Progenitor cell of endocrine pancreas (in vitro differentiated cells): Measurements from ENCODE around the gene POLA1. TPM values are rescaled to one million over a fixed set of nuclear protein-coding genes. Genes with fewer than 3 reads are reported as not detected.

Experiments
- DNase-seq: peaks from one replicate; pipeline ENCODE4 v3.0.0; 2021; ENCODE audit warnings: low spot score; ENCODE audit not compliant: unreplicated experiment
- H3K27ac Mint-ChIP-seq: 2 replicates; pipeline ENCODE4 v1.8.0; 2021; ENCODE audit warnings: mild to moderate bottlenecking, moderate library complexity, mixed read lengths
- H3K27me3 Mint-ChIP-seq: 2 replicates; pipeline ENCODE4 v1.8.0; 2021; ENCODE audit warnings: mixed read lengths
- H3K36me3 Mint-ChIP-seq: 2 replicates; pipeline ENCODE4 v1.8.0; 2022; ENCODE audit warnings: mixed read lengths; ENCODE audit not compliant: insufficient read depth
- H3K4me1 Mint-ChIP-seq: 2 replicates; pipeline ENCODE4 v1.8.0; 2021; ENCODE audit warnings: low read depth, mixed read lengths
- H3K4me3 Mint-ChIP-seq: 2 replicates; pipeline ENCODE4 v1.8.0; 2021; ENCODE audit warnings: low read depth, mild to moderate bottlenecking, moderate library complexity, mixed read lengths
- H3K9me3 Mint-ChIP-seq: 2 replicates; pipeline ENCODE4 v1.8.0; 2021; ENCODE audit warnings: low read depth, mixed read lengths
- CTCF ChIP-seq: fragments of 200-600 bp; sonication (generic); IDR thresholded peaks from one replicate; pipeline ENCODE4 v1.5.0; 2021; ENCODE audit warnings: antibody characterized with exemption, mild to moderate bottlenecking; ENCODE audit not compliant: unreplicated experiment
- total RNA-seq: library from RNA; stranded (reverse); gene quantifications from 2 replicates; pipeline ENCODE4 v1.2.1, GENCODE V29; 2021

The POLA1 gene
- total RNA-seq, 1 donor from 2014 or later = 44.8 TPM

- no peaks in the 10 kb centered on the region for H3K4me1 Mint-ChIP-seq
- no peak for TF ChIP-seq CTCF
- H3K4me3 Mint-ChIP-seq = no peak overlapping the region
- no peaks in the 10 kb centered on the region for H3K9me3 Mint-ChIP-seq
- H3K36me3 Mint-ChIP-seq = no peaks in the 10 kb centered on the region
- no peak for DNase-seq
- peaks cover 40% of the 10 kb centered on the region for H3K27me3 Mint-ChIP-seq
- H3K27ac Mint-ChIP-seq = no peak overlapping the region
These were observed 335.6 kb downstream of the POLA1 start for GRCh38 chrX:25029288-25029825.

- Mint-ChIP-seq H3K36me3 (no peaks in the 10 kb centered on the region), H3K4me3 (no peak overlapping the region), H3K9me3 (peaks cover 3% of the 10 kb centered on the region), H3K27me3 (peaks cover 8% of the 10 kb centered on the region), H3K4me1 (no peaks in the 10 kb centered on the region), H3K27ac (no peak overlapping the region)
- TF ChIP-seq CTCF = peak; percentile 47
- no peak for DNase-seq
These were observed 341.2 kb downstream of the POLA1 start for GRCh38 chrX:25034889-25035288.

GRCh38 chrX:25039036-25039435 lies 345.3 kb downstream of the POLA1 start:
- DNase-seq = no peak
- no peaks in the 10 kb centered on the region for H3K36me3 Mint-ChIP-seq
- H3K27me3 Mint-ChIP-seq = peaks cover 4% of the 10 kb centered on the region
- H3K9me3 Mint-ChIP-seq = peaks cover 6% of the 10 kb centered on the region
- no peak for TF ChIP-seq CTCF
- no peak overlapping the region for H3K4me3 Mint-ChIP-seq
- H3K27ac Mint-ChIP-seq = no peak overlapping the region
- no peaks in the 10 kb centered on the region for H3K4me1 Mint-ChIP-seq

- H3K27ac Mint-ChIP-seq = no peak overlapping the region
- no peaks in the 10 kb centered on the region for H3K27me3 Mint-ChIP-seq
- H3K4me1 Mint-ChIP-seq = peaks cover 8% of the 10 kb centered on the region
- no peak for TF ChIP-seq CTCF
- DNase-seq = no peak
- H3K4me3 Mint-ChIP-seq = no peak overlapping the region
- H3K9me3 Mint-ChIP-seq = peaks cover 6% of the 10 kb centered on the region
- no peaks in the 10 kb centered on the region for H3K36me3 Mint-ChIP-seq
These were observed 349.5 kb downstream of the POLA1 start for GRCh38 chrX:25043192-25043591.

Other genes with a start within 250 kb of the POLA1 start
- gene PDK3, start 228.6 kb upstream of the POLA1 start, total RNA-seq = 43.7 and 45.4 TPM in 2 replicates
- 26.6 and 29.2 TPM in 2 replicates for gene PCYT1B, start 46.6 kb upstream of the POLA1 start, total RNA-seq